Large intestine (tissue), 3 donors: ENCODE measurements around the gene BMP2K. TPM values are rescaled to one million over a fixed set of nuclear protein-coding genes. Genes with fewer than 3 reads are reported as not detected.
"Not testable (repeated sequence)": the region's sequence is repeated elsewhere in the genome, so short reads cannot be mapped to it uniquely, and the experiment has no call there.

Experiments
- DNase-seq, 2 donors: peaks; one replicate each; pipeline versions ENCODE4 v3.0.0 to v3.0.0-alpha.2; 2013
- H3K27ac ChIP-seq: one replicate; pipeline ENCODE4 v1.5.1; 2013; ENCODE audit warnings: low read length
- H3K27me3 ChIP-seq: 2 replicates; pipeline ENCODE4 v1.6.1; 2013; ENCODE audit warnings: low read length; ENCODE audit not compliant: control insufficient read depth, insufficient read depth
- H3K36me3 ChIP-seq: 2 replicates; pipeline ENCODE4 v1.6.1; 2013; ENCODE audit warnings: low read length; ENCODE audit not compliant: control insufficient read depth, insufficient read depth
- H3K4me1 ChIP-seq: one replicate; pipeline ENCODE4 v1.6.1; 2013; ENCODE audit warnings: low read length; ENCODE audit not compliant: control insufficient read depth, insufficient read depth
- H3K4me3 ChIP-seq: one replicate; pipeline ENCODE4 v1.5.1; 2013; ENCODE audit warnings: low read length
- H3K9me3 ChIP-seq: one replicate; pipeline ENCODE4 v1.6.1; 2013; ENCODE audit warnings: mild to moderate bottlenecking, low read depth, low read length, moderate library complexity; ENCODE audit not compliant: control insufficient read depth
- WGBS: methylation state at CpG from one replicate; pipeline ENCODE4 v1.1.5; 2013; ENCODE audit warnings: low lambda C conversion rate; ENCODE audit not compliant: insufficient coverage; 5-methylcytosine and 5-hydroxymethylcytosine counted together
- polyA plus RNA-seq: library from polyadenylated mRNA; unstranded; fragments of 120-200 nt; gene quantifications from one replicate; pipeline ENCODE4 v1.2.1, GENCODE V29; 2013

The BMP2K gene
- polyA plus RNA-seq, 1 donor, result 77.6 TPM

GRCh38 chr4:78809295-78809694, 33.1 kb downstream of the BMP2K start:
- no peak overlapping the region for H3K4me3 ChIP-seq
- peaks cover 17% of the 10 kb centered on the region for H3K4me1 ChIP-seq
- H3K9me3 ChIP-seq, result peaks cover 10% of the 10 kb centered on the region
- peaks cover 5% of the 10 kb centered on the region for H3K36me3 ChIP-seq
- H3K27ac ChIP-seq, result no peak overlapping the region
- no peak for DNase-seq
- WGBS, result 100% methylated on average over 1 of the region's 2 CpGs
- no peaks in the 10 kb centered on the region for H3K27me3 ChIP-seq

DNA sequence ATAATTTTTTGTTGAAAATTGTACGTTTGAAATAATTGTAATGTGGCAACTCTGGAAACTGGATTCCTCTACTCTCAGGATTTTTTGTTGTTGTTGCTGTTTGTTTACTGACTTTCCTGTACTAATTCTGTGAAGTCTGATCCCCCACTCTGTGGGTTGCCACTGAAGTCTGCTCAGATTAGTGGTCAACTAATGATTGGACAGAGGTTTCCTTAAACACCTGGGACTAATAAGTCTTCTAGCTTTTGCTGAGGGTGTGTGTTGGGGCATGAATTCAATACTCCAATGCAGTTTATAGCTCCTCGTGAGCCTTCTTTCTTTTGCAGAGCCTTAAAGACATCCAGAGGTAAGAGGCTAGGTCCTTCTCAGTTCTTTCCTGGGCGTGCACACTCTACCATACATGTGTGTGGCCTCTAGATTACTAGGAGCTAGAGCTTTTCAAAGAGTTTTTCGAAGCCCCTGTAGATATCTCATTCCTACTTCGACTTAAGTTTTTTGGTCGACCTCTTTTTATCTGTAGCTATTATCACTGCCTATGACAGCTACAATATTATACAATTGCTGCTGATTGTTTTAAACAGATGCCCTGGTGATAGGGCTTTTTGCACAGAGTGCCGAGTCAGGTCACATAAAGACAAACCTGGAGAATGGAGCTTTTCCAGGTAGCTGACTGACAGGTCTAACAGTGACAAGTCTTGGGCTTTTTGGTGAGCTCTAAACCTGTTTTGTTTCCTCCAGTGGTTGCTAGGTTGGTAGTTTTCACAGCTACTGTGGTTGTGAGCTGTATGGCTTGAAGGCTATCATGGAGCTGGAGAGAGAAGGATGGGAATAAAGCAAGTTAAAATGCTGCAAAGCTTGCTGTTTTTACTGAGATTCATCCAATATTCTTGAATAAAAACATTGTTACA, 34.0 kb downstream of the BMP2K start:
- H3K27ac ChIP-seq, result peak overlapping the region; percentile 5
- 69% methylated on average over 3 of the region's 7 CpGs for whole genome bisulfite sequencing
- H3K4me3 ChIP-seq, result no peak overlapping the region
- H3K9me3 ChIP-seq, result peaks cover 10% of the 10 kb centered on the region
- H3K36me3 ChIP-seq, result peaks cover 5% of the 10 kb centered on the region
- no peaks in the 10 kb centered on the region for H3K27me3 ChIP-seq
- DNase-seq, result no peak
- peaks cover 17% of the 10 kb centered on the region for H3K4me1 ChIP-seq

- Histone ChIP-seq H3K27me3 (no peaks in the 10 kb centered on the region), H3K27ac (peak overlapping the region; percentile 5), H3K9me3 (peaks cover 10% of the 10 kb centered on the region), H3K4me1 (peaks cover 17% of the 10 kb centered on the region), H3K36me3 (peaks cover 5% of the 10 kb centered on the region), H3K4me3 (no peak overlapping the region)
- WGBS, result no CpG with 5 or more reads among the region's 2 CpGs
- DNase-seq, result no peak
Observed at GRCh38 chr4:78811034-78811433, 34.9 kb downstream of the BMP2K start.

- no peak overlapping the region for H3K27ac ChIP-seq
- H3K9me3 ChIP-seq, result no peaks in the 10 kb centered on the region
- H3K4me3 ChIP-seq, result no peak overlapping the region
- no peaks in the 10 kb centered on the region for H3K36me3 ChIP-seq
- H3K4me1 ChIP-seq, result peaks cover 5% of the 10 kb centered on the region
- 81% methylated on average over 1 of the region's 4 CpGs for WGBS
- DNase-seq, result no peak
- H3K27me3 ChIP-seq, result no peaks in the 10 kb centered on the region
Observed at GRCh38 chr4:78818530-78819079, 42.5 kb downstream of the BMP2K start.

DNA sequence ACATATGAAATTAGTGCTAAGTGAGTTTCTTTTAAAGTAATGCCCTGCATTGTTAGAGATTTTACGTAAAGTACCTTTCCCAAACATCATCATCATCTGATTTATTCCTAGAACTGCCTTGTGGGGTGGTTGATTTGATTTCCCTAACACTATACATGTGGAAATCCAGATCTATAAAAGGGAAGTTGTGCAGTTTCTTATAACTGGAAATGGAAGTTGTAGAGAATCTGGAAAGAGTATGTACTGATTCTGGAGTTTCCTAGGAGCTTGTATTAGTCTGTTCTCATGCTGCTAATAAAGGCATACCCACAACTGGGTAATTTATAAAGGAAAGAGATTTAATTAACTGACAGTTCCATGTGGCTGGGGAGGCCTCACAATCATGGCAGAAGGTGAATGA, 47.9 kb downstream of the BMP2K start:
- no peaks in the 10 kb centered on the region for H3K9me3 ChIP-seq
- no peak for DNase-seq
- H3K4me1 ChIP-seq, result no peaks in the 10 kb centered on the region
- no peak overlapping the region for H3K27ac ChIP-seq
- no peaks in the 10 kb centered on the region for H3K27me3 ChIP-seq
- no peak overlapping the region for H3K4me3 ChIP-seq
- no CpG with 5 or more reads among the region's 1 CpG for WGBS
- H3K36me3 ChIP-seq, result peaks cover 26% of the 10 kb centered on the region

DNA sequence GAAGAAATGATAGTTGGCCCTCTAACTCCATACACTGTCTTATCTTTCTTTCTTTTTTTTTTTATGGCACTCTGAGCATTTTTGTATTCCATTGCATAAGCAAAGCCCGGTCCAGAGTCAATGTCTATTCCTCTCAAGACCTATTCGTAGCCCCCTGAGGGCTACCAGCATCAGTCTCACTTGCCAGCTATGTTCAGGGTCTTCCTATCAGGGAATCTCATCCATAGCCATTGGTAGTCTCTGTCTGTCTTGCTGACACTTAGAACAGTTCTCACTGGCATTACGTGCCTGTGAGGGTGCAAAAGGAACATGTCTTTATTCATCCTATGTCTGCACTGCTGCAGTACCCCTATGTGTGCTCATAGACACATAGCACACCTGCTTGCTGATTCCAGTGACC, 51.0 kb downstream of the BMP2K start:
- H3K27ac ChIP-seq, result no peak overlapping the region
- DNase-seq, result no peak
- no CpG with 5 or more reads among the region's 3 CpGs for WGBS

GRCh38 chr4:78829296-78829695, 53.1 kb downstream of the BMP2K start:
- H3K27ac ChIP-seq, result no peak overlapping the region
- DNase-seq, result no peak
- H3K4me3 ChIP-seq, result no peak overlapping the region
- H3K27me3 ChIP-seq, result no peaks in the 10 kb centered on the region
- peaks cover 45% of the 10 kb centered on the region for H3K36me3 ChIP-seq
- no peaks in the 10 kb centered on the region for H3K9me3 ChIP-seq
- no peaks in the 10 kb centered on the region for H3K4me1 ChIP-seq

More for the DNA sequence above, 51.0 kb downstream of the BMP2K start:
- peaks cover 45% of the 10 kb centered on the region for H3K36me3 ChIP-seq
- H3K4me1 ChIP-seq, result no peaks in the 10 kb centered on the region
- H3K27me3 ChIP-seq, result no peaks in the 10 kb centered on the region
- no peaks in the 10 kb centered on the region for H3K9me3 ChIP-seq
- H3K4me3 ChIP-seq, result no peak overlapping the region

GRCh38 chr4:78839676-78840075, 63.5 kb downstream of the BMP2K start:
- WGBS, result no CpG with 5 or more reads among the region's 3 CpGs
- H3K27ac ChIP-seq, DNase-seq, H3K4me1 ChIP-seq, H3K4me3 ChIP-seq, H3K9me3 ChIP-seq, H3K27me3 ChIP-seq: not testable (repeated sequence)
- H3K36me3 ChIP-seq, result peaks cover 34% of the 10 kb centered on the region

DNA sequence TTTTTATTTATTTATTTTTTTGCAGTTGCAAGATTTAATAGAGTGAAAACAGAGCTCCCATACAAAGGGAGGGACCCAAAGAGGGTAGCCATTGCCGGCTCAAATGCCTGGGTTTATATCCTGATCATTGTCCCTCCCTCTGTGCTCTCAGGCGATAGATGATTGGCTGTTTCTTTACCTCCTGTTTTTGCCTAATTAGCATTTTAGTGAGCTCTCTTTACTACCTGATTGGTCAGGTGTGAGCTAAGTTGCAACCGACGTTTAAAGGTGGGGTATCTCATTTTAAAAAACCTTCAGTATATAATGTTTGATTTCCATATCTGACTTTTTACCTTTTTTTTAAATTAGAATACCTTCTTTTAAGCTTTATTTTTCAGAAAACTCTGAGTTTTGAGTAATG, 64.1 kb downstream of the BMP2K start:
- not testable (repeated sequence) for DNase-seq, H3K4me1 ChIP-seq, H3K9me3 ChIP-seq, H3K4me3 ChIP-seq, H3K27me3 ChIP-seq, H3K27ac ChIP-seq
- 100% methylated on average over 2 of the region's 4 CpGs for WGBS
- peaks cover 32% of the 10 kb centered on the region for H3K36me3 ChIP-seq

DNA sequence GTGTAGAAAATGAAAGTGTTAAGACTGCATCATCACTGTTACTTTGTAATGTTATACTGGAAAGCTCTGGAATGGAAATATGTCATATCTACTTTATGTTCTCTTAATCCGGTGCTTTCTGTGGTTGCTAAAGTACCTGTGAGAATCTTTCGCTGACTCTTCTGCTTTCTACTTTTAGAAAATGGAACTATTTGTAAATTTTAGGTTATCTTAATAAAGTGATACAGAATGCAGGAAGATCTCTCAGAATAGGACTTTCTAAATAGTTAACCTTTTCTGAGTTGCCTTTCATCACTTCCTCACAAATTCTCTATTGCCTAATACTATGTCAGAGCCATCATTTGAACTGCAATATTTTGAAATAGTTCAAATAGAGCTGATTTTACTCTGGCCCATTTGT, 69.3 kb downstream of the BMP2K start:
- no peak for DNase-seq
- H3K4me3 ChIP-seq, result no peak overlapping the region
- no peaks in the 10 kb centered on the region for H3K4me1 ChIP-seq
- no peaks in the 10 kb centered on the region for H3K27me3 ChIP-seq
- no CpG with 5 or more reads among the region's 2 CpGs for WGBS
- H3K36me3 ChIP-seq, result peaks cover 13% of the 10 kb centered on the region
- no peak overlapping the region for H3K27ac ChIP-seq
- no peaks in the 10 kb centered on the region for H3K9me3 ChIP-seq

DNA sequence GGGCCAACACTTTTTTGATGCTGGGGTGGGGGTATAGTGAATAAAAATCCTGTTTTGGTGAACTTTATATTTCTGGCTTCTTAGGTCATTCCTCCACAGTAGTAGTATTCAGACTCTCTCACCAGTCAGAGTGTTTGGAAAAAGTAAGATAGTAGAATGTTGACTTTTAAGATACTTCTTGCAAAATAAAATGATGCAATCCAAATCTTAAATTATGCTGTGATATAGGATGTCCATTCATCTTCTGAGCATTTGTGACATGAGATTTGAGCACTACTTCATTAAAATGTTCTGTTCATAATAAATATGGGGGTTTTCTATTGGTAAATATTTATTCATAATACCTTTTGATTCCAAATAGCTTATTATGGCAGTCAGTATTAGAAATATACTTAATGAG, 70.1 kb downstream of the BMP2K start:
- Histone ChIP-seq H3K4me1 (no peaks in the 10 kb centered on the region), H3K9me3 (no peaks in the 10 kb centered on the region), H3K27ac (no peak overlapping the region), H3K36me3 (peaks cover 15% of the 10 kb centered on the region), H3K27me3 (no peaks in the 10 kb centered on the region), H3K4me3 (no peak overlapping the region)
- DNase-seq, result no peak
